ENCODE data around the gene KIF18A.

GRCh38 chr11:27991736-27992135, 116.2 kb downstream of the KIF18A start:
- TF ChIP-seq NFXL1 (CRISPR knock-in tag; IDR thresholded peaks at IDR 0.05) (no peak), EZH2 (IDR thresholded peaks at IDR 0.05; ENCODE audit: borderline replicate concordance, low read depth, low read length) (no peak), ZNF551 (CRISPR knock-in tag; IDR thresholded peaks at IDR 0.05) (no peak), SRF (CRISPR knock-in tag; IDR thresholded peaks at IDR 0.05) (no peak), USF1 (CRISPR knock-in tag; IDR thresholded peaks at IDR 0.05) (no peak), MTA1 (IDR thresholded peaks at IDR 0.05; ENCODE audit: borderline replicate concordance) (no peak)

All from K562 (cell line).